ENCODE results near the gene VCAN. TPM values are rescaled to one million over a fixed set of nuclear protein-coding genes. Genes with fewer than 3 reads are reported as not detected.

The VCAN gene
- total and polyA plus RNA-seq, 2 of the 4 experiments (the other 2 are of a cell fraction) = 45.3 to 158 TPM

DNA sequence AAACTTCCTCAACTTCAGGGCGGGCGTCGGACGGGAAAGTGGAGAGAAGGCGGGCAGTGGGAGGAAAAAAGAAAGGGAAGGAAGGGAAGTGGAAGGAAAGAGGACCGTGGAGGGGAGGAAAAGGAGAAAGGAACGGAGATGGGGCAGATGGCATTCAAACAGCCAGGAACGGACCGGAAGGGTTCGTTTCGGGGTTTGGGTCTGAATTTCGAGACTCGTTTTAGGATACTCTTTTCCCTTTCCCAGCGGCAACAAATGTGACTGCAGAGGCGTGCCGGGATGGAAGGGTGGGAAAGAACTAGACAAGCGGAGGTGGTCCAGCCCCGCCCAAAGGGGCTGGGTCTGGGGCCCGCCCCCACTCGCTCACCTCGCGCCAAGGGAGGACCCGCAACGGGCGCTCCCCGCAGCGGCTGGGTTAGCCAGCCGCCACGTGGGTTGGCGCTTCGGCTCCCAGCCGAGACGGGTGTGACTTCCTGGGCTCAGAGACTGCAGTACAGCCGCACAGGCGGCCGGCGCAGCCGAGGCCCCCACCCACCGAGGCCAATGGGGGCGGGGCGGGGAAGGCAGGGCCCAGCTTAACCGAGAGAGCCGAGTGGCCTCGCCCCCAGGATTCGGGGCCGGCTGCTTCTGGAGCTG, 2.7 kb downstream of the VCAN start (continued):
- TF ChIP-seq RCOR1 (IDR thresholded peaks at IDR 0.05; ENCODE audit: insufficient replicate concordance, low read length) = no peak
- peak; percentile 94; the same call in 1 of the 2 replicates for TF ChIP-seq MAZ (IDR thresholded peaks at IDR 0.05; ENCODE audit: borderline replicate concordance, low read depth, low read length)

DNA sequence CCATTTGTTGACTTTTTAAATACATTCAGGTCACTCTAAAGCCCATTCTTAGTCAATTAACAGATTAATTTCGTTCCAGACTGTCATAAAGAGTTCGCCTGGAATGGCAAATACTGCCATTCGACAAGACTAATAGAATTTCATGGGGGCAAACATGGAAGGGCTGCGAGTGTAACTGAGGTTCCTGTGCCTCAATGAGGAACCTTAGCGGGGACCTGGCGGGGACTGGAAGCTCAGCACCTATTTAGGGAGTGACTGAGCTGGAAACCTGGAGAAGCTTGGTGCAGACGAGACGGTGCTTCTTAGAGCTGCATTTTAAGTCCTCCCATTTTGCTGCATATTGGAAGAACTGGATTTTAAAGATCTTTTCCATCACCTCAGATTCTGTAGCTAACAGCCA, 3.4 kb downstream of the VCAN start:
- WGBS, 2 experiments (ENCODE audit: extremely low coverage in 2 of 2, insufficient read length in 1 of 2) = no CpG with 5 or more reads among the region's 8 CpGs
- CTCF ChIA-PET = interaction anchor here (0.7 kb wide), 1 partner anchor 10 kb away, joined by 4 read pairs; no protein-coding TSS in a partner anchor
- H2AFZ ChIP-seq (replicated peaks; ENCODE audit: low read length, poor library complexity) = peak overlapping the region; percentile 5

More for the DNA sequence above, 3.4 kb downstream of the VCAN start:
- Histone ChIP-seq H3K14ac (replicated peaks; ENCODE audit: low read depth, low read length) (peak overlapping the region; percentile 83), H2BK5ac (ENCODE audit: low read depth, low read length, poor library complexity, severe bottlenecking) (peak overlapping the region; percentile 84), H4K5ac (ENCODE audit: low read depth, low read length) (peak overlapping the region; percentile 82), H3K79me1 (ENCODE audit: low read depth in 1 of 2, low read length in 2 of 2) (peaks cover 10 to 36% of the 10 kb centered on the region in 2 experiments; a peak in 3 of 4 replicates), H2BK120ac (ENCODE audit: low read depth, low read length) (peak overlapping the region; percentile 84), H3K4ac (ENCODE audit: low read depth, low read length) (peak overlapping the region; percentile 93), H4K8ac (ENCODE audit: low read depth in 2 of 2, low read length in 2 of 2) (peak overlapping the region; percentile 83 to 90), H3K4me2 (ENCODE audit: low read depth, low read length) (peak overlapping the region; percentile 77), H3K4me3 (ENCODE audit: insufficient read depth, low read depth, low read length) (peak overlapping the region; percentile 56), H4K91ac (ENCODE audit: insufficient read depth, low read depth, low read length) (peak overlapping the region; percentile 93), H2BK15ac (ENCODE audit: low read depth, low read length) (peak overlapping the region; percentile 53), H3K23ac (ENCODE audit: low read depth, low read length) (peak overlapping the region; percentile 91), H4K20me1 (ENCODE audit: insufficient read depth, low read length) (0 out of 2 replicates have a peak, but pooled peaks cover 4% of the 10 kb centered on the region), H3K18ac (ENCODE audit: low read depth, low read length) (peak overlapping the region; percentile 97), H3K9me1 (ENCODE audit: insufficient read depth, low read length) (no peaks in the 10 kb centered on the region), H3K27ac (ENCODE audit: insufficient read depth, low read length) (peak overlapping the region; percentile 82), H2AK5ac (ENCODE audit: low read depth, low read length) (peak overlapping the region; percentile 40), H3K56ac (ENCODE audit: extremely low read depth, insufficient read depth, low read length) (peak overlapping the region; percentile 76), H2BK20ac (ENCODE audit: low read depth, low read length) (peak overlapping the region; percentile 85), H3K9me3 (ENCODE audit: control insufficient read depth, insufficient read depth, low read length) (no peaks in the 10 kb centered on the region), H2AK9ac (replicated peaks; ENCODE audit: low read depth, low read length, poor library complexity) (peak overlapping the region; percentile 53), H3K27me3 (ENCODE audit: control insufficient read depth, insufficient read depth, low read length) (no peaks in the 10 kb centered on the region), H3K36me3 (ENCODE audit: control insufficient read depth, insufficient read depth, low read length) (no peaks in the 10 kb centered on the region), H3K4me1 (ENCODE audit: control insufficient read depth, insufficient read depth, low read length) (peaks cover 3% of the 10 kb centered on the region), H3K9ac (ENCODE audit: low read depth, low read length) (peak overlapping the region; percentile 86)
- POLR2A ChIA-PET (ENCODE audit: unreplicated experiment) = interaction anchor here (0.6 kb wide), 1 partner anchor 78 kb away, joined by 4 read pairs; no protein-coding TSS in a partner anchor
- TF ChIP-seq CTCF (conservative IDR thresholded peaks at IDR 0.05; ENCODE audit: low read depth, low read length) (no peak), CEBPB (IDR thresholded peaks at IDR 0.05; ENCODE audit: low read depth, low read length) (no peak)
- DNase-seq (no peak), ATAC-seq (ENCODE audit: low read depth) (no peak)
- dilution Hi-C loops (cut with HindIII; ENCODE audit: low sequenced_read_pairs, unreplicated experiment) = no loop called here
- in situ Hi-C loops (cut with MboI; ENCODE audit: low sequenced_read_pairs) = loop anchor here (10.0 kb wide), 2 partner anchors 1120 to 1160 kb away; no protein-coding TSS in a partner anchor
- no TSS peak for BruUV-seq (replicated peaks)
- intact Hi-C loops (cut with micrococcal nuclease) = loop anchor here (2.0 to 5.0 kb wide), 6 partner anchors 42 to 1063 kb away; no protein-coding TSS in a partner anchor

Measured in IMR-90 (cell line).